Measurements from ENCODE around the gene DPH1.
"Not testable (repeated sequence)": the region's sequence is repeated elsewhere in the genome, so short reads cannot be mapped to it uniquely, and the experiment has no call there.

DPH1 gene

GRCh38 chr17:2009737-2010136 lies 20.2 kb upstream of the DPH1 start:
- no peak for DNase-seq

GRCh38 chr17:2011411-2012371 lies 18.3 kb upstream of the DPH1 start:
- DNase-seq = no peak

GRCh38 chr17:2012499-2012898 lies 17.5 kb upstream of the DPH1 start:
- DNase-seq = no peak

- not testable (repeated sequence) for DNase-seq
Observed at GRCh38 chr17:2013220-2013993, 16.5 kb upstream of the DPH1 start.

- DNase-seq = no peak
Observed at GRCh38 chr17:2013994-2014317, 16.0 kb upstream of the DPH1 start.

- DNase-seq = no peak
Observed at GRCh38 chr17:2015314-2015713, 14.6 kb upstream of the DPH1 start.

GRCh38 chr17:2016494-2016893 lies 13.5 kb upstream of the DPH1 start:
- DNase-seq = no peak

- DNase-seq = no peak
Observed at GRCh38 chr17:2017274-2017941, 12.5 kb upstream of the DPH1 start.

- DNase-seq = no peak
Observed at GRCh38 chr17:2018716-2019510, 11.0 kb upstream of the DPH1 start.

- DNase-seq = no peak
Observed at GRCh38 chr17:2019723-2020122, 10.2 kb upstream of the DPH1 start.

- DNase-seq = no peak
Observed at GRCh38 chr17:2020721-2021120, 9.2 kb upstream of the DPH1 start.

GRCh38 chr17:2022647-2023240 lies 7.2 kb upstream of the DPH1 start:
- DNase-seq = peak; percentile 68

- DNase-seq = peak; percentile 68
Observed at GRCh38 chr17:2023256-2023655, 6.7 kb upstream of the DPH1 start.

GRCh38 chr17:2023692-2024571 lies 6.0 kb upstream of the DPH1 start:
- DNase-seq = peak; percentile 77

GRCh38 chr17:2024572-2025219 lies 5.3 kb upstream of the DPH1 start:
- peak; percentile 68 for DNase-seq

- DNase-seq = peak; percentile 79
Observed at GRCh38 chr17:2025220-2025621, 4.7 kb upstream of the DPH1 start, which contains the start of gene RTN4RL1. Gene RTN4RL1 (minus strand): TSS chr17:2025334. CDS start chr17:2024865, 469 bp downstream.

GRCh38 chr17:2025622-2026309 lies 4.2 kb upstream of the DPH1 start:
- DNase-seq = peak; percentile 64

GRCh38 chr17:2027528-2028233 lies 2.3 kb upstream of the DPH1 start:
- DNase-seq = no peak

- DNase-seq = no peak
Observed at GRCh38 chr17:2028234-2028614, 1.7 kb upstream of the DPH1 start.

Data from activated CD8-positive, alpha-beta memory T cell treated with anti-CD3 and anti-CD28 coated beads for 24 hours (primary cell).